Nephron progenitor cell (in vitro differentiated cells): ENCODE measurements around the gene GNAZ.

ENCODE experiments used
- DNase-seq: peaks from one replicate; pipeline ENCODE4 v3.0.0; 2021
- H3K27ac Mint-ChIP-seq: 2 replicates; pipeline ENCODE4 v1.8.0; 2021; ENCODE audit warnings: mild to moderate bottlenecking, moderate library complexity, mixed read lengths
- H3K27me3 Mint-ChIP-seq: 2 replicates; pipeline ENCODE4 v1.8.0; 2021; ENCODE audit warnings: mild to moderate bottlenecking, low read depth, mixed read lengths; ENCODE audit not compliant: poor library complexity
- H3K36me3 Mint-ChIP-seq: 2 replicates; pipeline ENCODE4 v1.8.0; 2021; ENCODE audit warnings: low read depth, mixed read lengths
- H3K4me1 Mint-ChIP-seq: 2 replicates; pipeline ENCODE4 v1.8.0; 2021; ENCODE audit warnings: mixed read lengths
- H3K4me3 Mint-ChIP-seq: 2 replicates; pipeline ENCODE4 v1.8.0; 2021; ENCODE audit warnings: mild to moderate bottlenecking, moderate library complexity, mixed read lengths
- H3K9me3 Mint-ChIP-seq: 2 replicates; pipeline ENCODE4 v1.8.0; 2021; ENCODE audit warnings: mild to moderate bottlenecking, moderate library complexity, mixed read lengths
- CTCF ChIP-seq: fragments of 200-600 bp; sonication (generic); IDR thresholded peaks from 2 replicates; pipeline ENCODE4 v1.5.0; 2021; ENCODE audit warnings: antibody characterized with exemption

The GNAZ gene

GRCh38 chr22:23092217-23092955 is 22.1 kb downstream of the GNAZ start:
- no peaks in the 10 kb centered on the region for H3K36me3 Mint-ChIP-seq
- no peak for DNase-seq
- no peak for TF ChIP-seq CTCF
- peaks cover 33% of the 10 kb centered on the region for H3K4me1 Mint-ChIP-seq
- H3K27ac Mint-ChIP-seq: peak overlapping the region; percentile 70
- peaks cover 7% of the 10 kb centered on the region for H3K27me3 Mint-ChIP-seq
- no peaks in the 10 kb centered on the region for H3K9me3 Mint-ChIP-seq
- no peak overlapping the region for H3K4me3 Mint-ChIP-seq

GRCh38 chr22:23093051-23093788 is 22.9 kb downstream of the GNAZ start:
- no peak for DNase-seq
- Mint-ChIP-seq H3K27me3 (peaks cover 3% of the 10 kb centered on the region), H3K36me3 (no peaks in the 10 kb centered on the region), H3K4me1 (peaks cover 29% of the 10 kb centered on the region), H3K4me3 (no peak overlapping the region), H3K27ac (peak overlapping the region; percentile 64), H3K9me3 (no peaks in the 10 kb centered on the region)
- TF ChIP-seq CTCF: no peak

GRCh38 chr22:23094260-23094659 is 23.9 kb downstream of the GNAZ start:
- Mint-ChIP-seq H3K27ac (no peak overlapping the region), H3K4me1 (peaks cover 29% of the 10 kb centered on the region), H3K27me3 (peaks cover 3% of the 10 kb centered on the region), H3K9me3 (no peaks in the 10 kb centered on the region), H3K4me3 (no peak overlapping the region), H3K36me3 (no peaks in the 10 kb centered on the region)
- no peak for DNase-seq
- TF ChIP-seq CTCF: no peak

GRCh38 chr22:23094695-23095681 is 24.7 kb downstream of the GNAZ start:
- Mint-ChIP-seq H3K9me3 (no peaks in the 10 kb centered on the region), H3K27me3 (peaks cover 3% of the 10 kb centered on the region), H3K36me3 (no peaks in the 10 kb centered on the region), H3K4me1 (peaks cover 29% of the 10 kb centered on the region), H3K4me3 (no peak overlapping the region), H3K27ac (no peak overlapping the region)
- DNase-seq: no peak
- no peak for TF ChIP-seq CTCF

GRCh38 chr22:23095733-23096342 is 25.5 kb downstream of the GNAZ start:
- H3K4me1 Mint-ChIP-seq: peaks cover 29% of the 10 kb centered on the region
- H3K4me3 Mint-ChIP-seq: no peak overlapping the region
- TF ChIP-seq CTCF: no peak
- no peaks in the 10 kb centered on the region for H3K9me3 Mint-ChIP-seq
- H3K27me3 Mint-ChIP-seq: peaks cover 3% of the 10 kb centered on the region
- H3K27ac Mint-ChIP-seq: peak overlapping the region; percentile 57
- no peak for DNase-seq
- H3K36me3 Mint-ChIP-seq: no peaks in the 10 kb centered on the region
